Parathyroid adenoma (tissue), 2 donors: ENCODE data around the gene ABHD1.
A peak's percentile ranks its signal among the peaks of the same experiment; 100 is the strongest.

ENCODE experiments used
- H2AFZ ChIP-seq: fragments of 300-600 bp; sonication (generic); one replicate; pipeline ENCODE4 v1.7.0; 2017; ENCODE audit warnings: antibody characterized with exemption, mild to moderate bottlenecking
- H3K27ac ChIP-seq: fragments of 300-600 bp; sonication (generic); one replicate; pipeline ENCODE4 v1.7.0; 2017
- H3K27me3 ChIP-seq: fragments of 300-600 bp; sonication (generic); one replicate; pipeline ENCODE4 v1.7.0; 2017; ENCODE audit warnings: low read length; ENCODE audit not compliant: control insufficient read depth, insufficient read depth
- H3K36me3 ChIP-seq: fragments of 300-600 bp; sonication (generic); one replicate; pipeline ENCODE4 v1.7.0; 2017; ENCODE audit warnings: low read length; ENCODE audit not compliant: control insufficient read depth, insufficient read depth
- H3K4me1 ChIP-seq: fragments of 300-600 bp; sonication (generic); one replicate; pipeline ENCODE4 v1.7.0; 2017; ENCODE audit warnings: control low read depth
- H3K4me2 ChIP-seq: fragments of 300-600 bp; sonication (generic); one replicate; pipeline ENCODE4 v1.7.0; 2017; ENCODE audit warnings: low read length
- H3K4me3 ChIP-seq: fragments of 300-600 bp; sonication (generic); one replicate; pipeline ENCODE4 v1.7.0; 2017; ENCODE audit warnings: low read depth, low read length
- H3K79me2 ChIP-seq: fragments of 300-600 bp; sonication (generic); one replicate; pipeline ENCODE4 v1.7.0; 2017; ENCODE audit warnings: control low read depth
- H3K9ac ChIP-seq: fragments of 300-600 bp; sonication (generic); one replicate; pipeline ENCODE4 v1.7.0; 2017; ENCODE audit warnings: mild to moderate bottlenecking
- H3K9me3 ChIP-seq: fragments of 300-600 bp; sonication (generic); one replicate; pipeline ENCODE4 v1.7.0; 2017; ENCODE audit warnings: low read length; ENCODE audit not compliant: control insufficient read depth
- CTCF ChIP-seq: fragments of 300-600 bp; sonication (generic); IDR thresholded peaks from one replicate; pipeline ENCODE4 v1.7.0; 2017; ENCODE audit warnings: antibody characterized with exemption, mild to moderate bottlenecking
- donor health status: primary hyperparathyroidism.

The ABHD1 gene

DNA sequence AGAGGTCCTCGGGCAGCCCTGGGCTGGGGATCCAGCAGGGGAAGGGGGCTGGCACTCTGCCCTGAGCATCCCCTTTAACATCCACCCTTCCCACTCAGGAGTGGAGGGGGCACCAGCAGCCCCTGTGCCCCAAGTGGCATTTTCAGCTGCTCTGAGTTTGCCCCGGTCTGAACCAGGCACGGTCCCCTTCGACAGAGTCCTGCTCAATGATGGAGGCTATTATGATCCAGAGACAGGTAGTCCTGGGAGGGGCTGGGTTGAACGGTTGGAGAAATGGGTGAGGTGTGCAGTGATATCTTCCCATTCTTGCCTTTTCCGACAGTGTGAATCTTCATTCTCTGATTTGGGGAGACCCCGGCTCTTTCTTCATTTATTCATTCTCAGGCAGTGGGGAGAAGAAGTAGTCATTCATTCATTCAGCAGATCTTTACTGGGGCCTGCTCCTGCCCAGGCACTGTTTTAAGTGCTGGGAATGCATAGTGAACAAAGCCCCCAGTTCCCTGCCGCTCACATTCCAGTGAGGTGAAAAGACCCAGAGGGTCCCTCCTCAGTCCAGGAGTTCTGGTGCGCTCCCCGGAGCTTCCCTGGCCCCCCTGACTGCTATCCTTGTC is 38.4 kb upstream of the ABHD1 start:
- Histone ChIP-seq H3K36me3 (no peaks in the 10 kb centered on the region), H3K9ac (no peak overlapping the region), H3K4me2 (peak overlapping the region; percentile 85), H3K9me3 (no peaks in the 10 kb centered on the region), H3K4me3 (peak overlapping the region; percentile 56), H3K27ac (peak overlapping the region; percentile 2), H3K27me3 (no peaks in the 10 kb centered on the region), H2AFZ (peak overlapping the region; percentile 97), H3K79me2 (no peaks in the 10 kb centered on the region), H3K4me1 (peaks cover 15% of the 10 kb centered on the region)
- no peak for TF ChIP-seq CTCF

GRCh38 chr2:27085673-27086089 is 37.9 kb upstream of the ABHD1 start:
- H3K36me3 ChIP-seq: no peaks in the 10 kb centered on the region
- no peaks in the 10 kb centered on the region for H3K27me3 ChIP-seq
- peak overlapping the region; percentile 2 for H3K27ac ChIP-seq
- peak overlapping the region; percentile 85 for H3K4me2 ChIP-seq
- no peaks in the 10 kb centered on the region for H3K9me3 ChIP-seq
- no peaks in the 10 kb centered on the region for H3K79me2 ChIP-seq
- H3K9ac ChIP-seq: no peak overlapping the region
- peak overlapping the region; percentile 56 for H3K4me3 ChIP-seq
- peak; percentile 42 for TF ChIP-seq CTCF
- H2AFZ ChIP-seq: peak overlapping the region; percentile 97
- peaks cover 15% of the 10 kb centered on the region for H3K4me1 ChIP-seq

DNA sequence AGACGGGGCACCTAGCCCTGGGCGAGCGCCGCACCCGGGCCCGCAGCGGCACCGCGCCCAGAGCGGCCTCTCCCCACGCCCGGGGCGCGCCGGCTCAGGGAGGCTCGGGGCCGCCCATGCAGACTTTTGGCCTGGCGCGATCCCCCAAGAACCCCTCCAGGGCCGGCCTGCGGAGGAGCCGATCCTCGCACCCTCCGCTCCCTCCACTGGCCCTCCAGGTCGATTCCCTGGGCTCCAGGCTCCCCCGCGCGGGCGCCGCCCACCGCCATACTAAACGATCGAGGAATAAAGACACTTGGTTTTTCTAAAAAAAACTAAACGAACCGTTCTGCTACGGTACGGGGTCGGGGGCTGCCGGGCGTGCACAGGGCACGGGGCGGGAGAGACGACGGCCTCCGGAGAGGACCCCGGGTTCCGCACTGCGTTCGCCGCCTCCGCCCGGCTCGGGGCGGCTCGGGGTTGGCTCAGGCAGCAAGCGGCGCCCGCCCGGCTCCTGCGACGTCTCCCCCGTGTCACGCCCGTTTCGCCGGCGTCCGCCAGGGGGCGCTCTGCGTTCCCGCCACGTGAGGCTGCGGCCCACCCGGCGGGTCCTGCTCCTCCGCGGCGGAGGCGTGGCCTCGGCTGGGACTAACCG is 37.4 kb upstream of the ABHD1 start:
- peak overlapping the region; percentile 56 for H3K4me3 ChIP-seq
- peak overlapping the region; percentile 85 for H3K4me2 ChIP-seq
- H3K4me1 ChIP-seq: peaks cover 15% of the 10 kb centered on the region
- H3K9me3 ChIP-seq: no peaks in the 10 kb centered on the region
- TF ChIP-seq CTCF: peak; percentile 83
- H3K36me3 ChIP-seq: no peaks in the 10 kb centered on the region
- no peaks in the 10 kb centered on the region for H3K27me3 ChIP-seq
- H3K79me2 ChIP-seq: no peaks in the 10 kb centered on the region
- peak overlapping the region; percentile 76 for H3K27ac ChIP-seq
- H2AFZ ChIP-seq: peak overlapping the region; percentile 97
- peak overlapping the region; percentile 55 for H3K9ac ChIP-seq

DNA sequence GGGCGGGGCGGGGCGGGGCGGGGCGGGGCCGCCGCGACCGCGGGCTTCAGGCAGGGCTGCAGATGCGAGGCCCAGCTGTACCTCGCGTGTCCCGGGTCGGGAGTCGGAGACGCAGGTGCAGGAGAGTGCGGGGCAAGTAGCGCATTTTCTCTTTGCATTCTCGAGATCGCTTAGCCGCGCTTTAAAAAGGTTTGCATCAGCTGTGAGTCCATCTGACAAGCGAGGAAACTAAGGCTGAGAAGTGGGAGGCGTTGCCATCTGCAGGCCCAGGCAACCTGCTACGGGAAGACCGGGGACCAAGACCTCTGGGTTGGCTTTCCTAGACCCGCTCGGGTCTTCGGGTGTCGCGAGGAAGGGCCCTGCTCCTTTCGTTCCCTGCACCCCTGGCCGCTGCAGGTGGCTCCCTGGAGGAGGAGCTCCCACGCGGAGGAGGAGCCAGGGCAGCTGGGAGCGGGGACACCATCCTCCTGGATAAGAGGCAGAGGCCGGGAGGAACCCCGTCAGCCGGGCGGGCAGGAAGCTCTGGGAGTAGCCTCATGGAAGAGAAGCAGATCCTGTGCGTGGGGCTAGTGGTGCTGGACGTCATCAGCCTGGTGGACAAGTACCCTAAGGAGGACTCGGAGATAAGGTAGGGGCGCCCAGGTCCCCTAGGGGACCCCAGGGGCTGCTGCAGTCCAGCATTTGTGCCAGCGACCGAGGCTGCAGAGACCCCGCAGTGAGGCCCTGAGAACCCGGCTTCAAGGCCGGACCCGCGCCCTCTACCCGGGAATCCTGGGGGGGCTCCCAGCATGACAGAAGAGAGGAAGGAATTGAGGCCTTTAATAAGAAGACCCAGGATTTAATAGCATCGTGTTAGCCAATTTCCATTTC is 36.7 kb upstream of the ABHD1 start, which contains the start of gene KHK:
TSS of gene KHK (plus strand) at position 49 of the 870 bp plus-strand sequence. CDS start at position 537, 488 bp downstream.
- H3K36me3 ChIP-seq: no peaks in the 10 kb centered on the region
- H3K9ac ChIP-seq: peak within 1 kb of the TSS; percentile 55
- H3K4me2 ChIP-seq: peak within 1 kb of the TSS; percentile 85
- H2AFZ ChIP-seq: peak within 1 kb of the TSS; percentile 97
- TF ChIP-seq CTCF: no peak
- H3K27me3 ChIP-seq: no peaks in the 10 kb centered on the region
- peak within 1 kb of the TSS; percentile 76 for H3K27ac ChIP-seq
- H3K4me3 ChIP-seq: peak within 1 kb of the TSS; percentile 56
- H3K9me3 ChIP-seq: no peaks in the 10 kb centered on the region
- peaks cover 14% of the 10 kb centered on the region for H3K4me1 ChIP-seq
- H3K79me2 ChIP-seq: no peaks in the 10 kb centered on the region
